ENCODE data around the gene PSME2.

Gene PSME2

DNA sequence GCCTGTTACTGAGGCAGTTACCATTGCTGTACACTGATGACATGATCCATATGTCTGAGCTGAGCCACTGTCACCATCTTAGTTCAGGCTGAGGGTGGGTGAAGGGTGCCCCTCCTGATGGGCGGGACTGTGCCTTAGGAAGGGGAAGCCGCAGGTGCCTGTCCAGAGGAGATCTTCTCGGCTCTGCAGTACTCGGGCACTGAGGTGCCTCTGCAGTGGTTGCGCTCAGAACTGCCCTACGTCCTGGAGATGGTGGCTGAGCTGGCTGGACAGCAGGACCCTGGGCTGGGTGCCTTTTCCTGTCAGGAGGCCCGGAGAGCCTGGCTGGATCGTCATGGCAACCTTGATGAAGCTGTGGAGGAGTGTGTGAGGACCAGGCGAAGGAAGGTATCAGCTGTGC, 4.6 kb upstream of the PSME2 start:
- no peak for DNase-seq

DNA sequence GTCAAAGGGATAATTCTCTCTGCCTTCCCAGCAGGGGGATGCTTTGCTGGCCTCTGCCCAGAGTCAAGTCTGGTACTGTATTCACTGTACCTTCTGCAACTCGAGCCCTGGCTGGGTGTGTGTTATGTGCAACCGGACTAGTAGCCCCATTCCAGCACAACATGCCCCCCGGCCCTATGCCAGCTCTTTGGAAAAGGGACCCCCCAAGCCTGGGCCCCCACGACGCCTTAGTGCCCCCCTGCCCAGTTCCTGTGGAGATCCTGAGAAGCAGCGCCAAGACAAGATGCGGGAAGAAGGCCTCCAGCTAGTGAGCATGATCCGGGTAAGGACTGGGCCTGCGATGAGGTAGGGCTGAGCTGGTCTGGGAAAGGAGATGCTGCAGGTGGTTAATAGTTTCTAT, 4.2 kb upstream of the PSME2 start:
- DNase-seq, result no peak

DNA sequence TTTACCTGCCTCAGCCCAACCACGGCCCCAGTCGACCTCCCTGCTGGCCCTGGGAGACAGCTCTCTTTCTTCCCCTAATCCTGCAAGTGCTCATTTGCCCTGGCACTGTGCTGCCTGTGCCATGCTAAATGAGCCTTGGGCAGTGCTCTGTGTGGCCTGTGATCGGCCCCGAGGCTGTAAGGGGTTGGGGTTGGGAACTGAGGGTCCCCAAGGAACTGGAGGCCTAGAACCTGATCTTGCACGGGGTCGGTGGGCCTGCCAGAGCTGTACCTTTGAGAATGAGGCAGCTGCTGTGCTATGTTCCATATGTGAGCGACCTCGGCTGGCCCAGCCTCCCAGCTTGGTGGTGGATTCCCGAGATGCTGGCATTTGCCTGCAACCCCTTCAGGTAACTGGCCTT, 3.7 kb upstream of the PSME2 start:
- no peak for DNase-seq

DNA sequence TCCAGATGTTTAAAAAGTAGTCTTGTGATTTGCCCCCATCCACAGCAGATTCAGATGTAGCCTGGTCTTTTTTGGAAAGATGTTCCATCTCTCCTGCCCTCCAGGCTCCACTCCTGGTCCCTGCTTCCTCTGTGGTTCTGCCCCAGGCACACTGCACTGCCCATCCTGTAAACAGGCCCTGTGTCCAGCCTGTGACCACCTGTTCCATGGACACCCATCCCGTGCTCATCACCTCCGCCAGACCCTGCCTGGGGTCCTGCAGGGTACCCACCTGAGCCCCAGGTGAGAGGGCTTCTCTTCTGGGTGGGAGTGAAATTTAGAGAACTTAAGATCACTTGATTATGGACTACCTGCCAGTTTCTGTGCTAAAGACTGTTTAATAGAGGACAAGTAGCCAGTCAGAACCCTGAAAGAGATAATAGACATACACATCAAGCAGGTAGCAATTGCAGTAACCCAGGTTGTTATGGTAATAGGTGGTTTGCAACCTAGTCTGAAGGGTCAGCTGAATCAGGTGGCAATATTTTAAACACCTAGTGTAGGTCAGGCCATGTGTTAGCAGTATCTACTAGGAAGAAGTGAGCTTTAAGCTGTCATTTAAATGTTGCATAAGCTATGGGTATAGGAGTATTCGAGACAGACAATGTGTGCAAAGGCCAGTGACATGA, 3.0 kb upstream of the PSME2 start:
- DNase-seq, result no peak

DNA sequence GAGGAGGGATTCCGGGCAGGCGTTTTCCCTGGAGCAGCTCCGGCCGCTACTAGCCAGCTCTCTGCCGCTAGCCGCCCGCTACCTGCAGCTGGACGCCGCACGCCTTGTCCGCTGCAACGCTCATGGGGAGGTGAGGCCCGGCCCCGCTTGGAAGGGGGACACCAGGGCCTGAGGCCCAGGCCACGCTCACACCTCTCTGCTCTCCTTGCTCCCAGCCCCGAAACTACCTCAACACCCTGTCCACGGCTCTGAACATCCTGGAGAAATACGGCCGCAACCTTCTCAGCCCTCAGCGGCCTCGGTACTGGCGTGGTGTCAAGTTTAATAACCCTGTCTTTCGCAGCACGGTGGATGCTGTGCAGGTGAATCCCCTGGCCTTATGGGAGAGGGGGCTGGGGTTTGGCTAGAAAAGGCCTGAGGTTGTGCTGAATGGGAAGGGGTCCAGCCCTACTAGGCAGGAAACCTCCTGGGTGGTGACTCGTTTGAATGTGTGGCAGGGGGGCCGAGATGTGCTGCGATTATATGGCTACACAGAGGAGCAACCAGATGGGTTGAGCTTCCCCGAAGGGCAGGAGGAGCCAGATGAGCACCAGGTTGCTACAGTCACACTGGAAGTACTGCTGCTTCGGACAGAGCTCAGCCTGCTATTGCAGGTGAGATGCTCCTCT, 1.5 kb upstream of the PSME2 start:
- no peak for DNase-seq

DNA sequence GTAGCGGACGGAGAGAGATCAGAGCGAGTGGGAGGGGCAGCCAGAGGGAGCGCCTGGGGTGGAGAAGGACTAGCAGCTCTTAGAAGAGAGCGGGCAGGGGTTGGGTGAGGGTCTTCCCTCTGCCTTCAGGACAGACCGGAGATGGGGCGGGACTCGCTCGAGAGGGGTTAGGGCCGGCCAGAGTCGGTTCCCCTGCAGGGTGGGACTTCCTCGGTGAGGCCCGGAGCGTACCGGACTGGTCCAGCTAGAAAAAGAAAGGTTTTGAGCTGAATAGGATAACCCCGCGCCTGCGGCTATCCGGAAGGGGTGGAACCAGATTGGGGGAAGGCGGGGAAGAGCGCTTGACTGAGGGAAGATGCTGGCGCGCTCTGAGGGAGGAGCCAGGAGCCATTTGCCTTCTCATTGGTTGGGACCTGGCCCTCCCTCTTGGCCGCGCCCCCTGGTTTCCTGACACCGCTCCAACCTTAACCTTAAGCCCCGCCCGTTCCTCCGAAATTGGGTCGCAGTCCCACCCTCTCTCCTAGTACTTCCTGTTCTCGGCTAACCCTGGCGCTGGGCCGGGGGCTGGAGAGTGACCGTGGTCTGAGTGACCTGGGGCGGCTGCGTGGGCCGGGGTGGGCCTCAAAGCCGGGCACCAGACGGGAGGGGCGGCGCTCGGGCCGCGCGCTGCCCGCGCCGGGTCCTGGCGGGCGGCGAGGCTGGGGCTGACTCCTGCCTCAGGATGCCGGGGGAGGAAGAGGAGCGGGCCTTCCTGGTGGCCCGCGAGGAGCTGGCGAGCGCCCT, 759 bp upstream of the PSME2 start, which contains the start of gene RNF31:
TSS of gene RNF31 (plus strand) at position 521 of the 783 bp plus-strand sequence. CDS start at position 722, 201 bp downstream.
- DNase-seq, result peak; percentile 99

DNA sequence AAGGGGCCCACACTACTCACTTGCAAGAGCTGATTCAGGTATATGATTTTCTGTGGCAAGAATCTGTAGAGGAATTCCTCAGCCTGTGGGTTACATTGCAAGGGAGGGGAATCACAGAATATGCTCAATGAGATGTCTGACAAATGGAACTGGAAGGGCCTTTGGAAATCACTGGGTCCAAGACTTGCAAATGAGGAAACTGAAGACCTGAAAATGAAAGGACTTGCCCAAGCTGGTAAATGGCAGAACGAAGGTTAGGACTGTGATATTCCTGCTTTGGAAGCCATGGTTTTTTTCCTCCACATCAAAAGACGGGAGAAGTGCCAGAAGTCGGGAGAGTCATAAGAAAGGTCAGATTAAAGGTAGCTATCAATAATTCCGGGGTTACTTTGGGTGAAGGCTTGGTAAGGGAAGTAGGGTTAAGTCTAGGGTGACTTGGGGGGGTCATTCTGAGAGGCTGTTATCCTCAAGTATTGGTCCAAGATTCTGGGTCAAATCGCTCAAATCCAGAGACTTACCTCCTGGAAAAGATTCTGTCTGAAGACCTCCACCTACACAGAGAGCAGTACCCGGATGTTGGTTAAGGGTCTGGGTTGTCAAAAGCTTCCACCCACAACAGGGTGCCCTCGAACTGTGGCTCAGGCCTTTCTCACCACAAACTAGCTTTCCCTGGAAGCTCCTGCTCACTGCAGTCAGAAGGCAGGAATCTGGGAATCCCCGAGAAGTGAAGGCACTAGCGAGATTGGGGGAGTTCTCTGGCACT, 539 bp downstream of the PSME2 start:
- no peak for DNase-seq

DNA sequence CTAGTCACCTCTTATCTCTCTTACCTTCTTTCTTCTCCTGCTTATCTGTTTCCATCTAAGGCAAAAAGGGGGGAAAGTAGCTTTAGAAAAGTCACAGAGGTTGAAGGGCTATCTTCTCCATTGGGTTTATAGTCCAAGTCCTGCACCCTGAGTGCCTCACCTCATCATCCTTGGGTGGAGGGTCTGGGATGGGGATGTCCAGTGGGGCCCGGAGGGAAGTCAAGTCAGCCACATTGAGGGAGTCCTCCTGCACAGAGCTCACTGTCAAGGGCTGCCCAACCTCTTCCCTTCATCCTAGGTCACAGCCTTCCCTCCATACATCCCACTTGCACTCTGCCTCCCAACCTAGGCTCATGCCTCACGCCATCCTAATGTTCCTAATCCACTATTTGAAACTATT, 1.2 kb downstream of the PSME2 start:
- no peak for DNase-seq

DNA sequence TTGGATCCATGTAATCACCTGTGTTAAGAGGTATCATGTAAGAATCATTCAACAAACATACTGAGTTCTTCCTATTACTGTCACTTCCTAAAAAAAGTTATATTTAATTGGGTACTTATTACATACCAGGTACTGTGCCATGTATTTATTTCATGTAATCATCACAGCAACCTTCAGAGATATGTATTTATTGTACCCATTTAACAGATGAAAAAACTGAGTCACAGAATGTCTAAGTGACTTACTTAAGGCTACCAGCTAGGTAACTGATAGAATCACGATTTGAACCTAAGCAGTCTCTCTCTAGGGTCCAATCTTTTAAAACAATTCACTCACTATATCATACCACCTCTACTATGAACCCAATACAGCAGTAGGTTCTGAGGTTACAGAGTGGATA, 2.0 kb downstream of the PSME2 start:
- DNase-seq, result no peak

DNA sequence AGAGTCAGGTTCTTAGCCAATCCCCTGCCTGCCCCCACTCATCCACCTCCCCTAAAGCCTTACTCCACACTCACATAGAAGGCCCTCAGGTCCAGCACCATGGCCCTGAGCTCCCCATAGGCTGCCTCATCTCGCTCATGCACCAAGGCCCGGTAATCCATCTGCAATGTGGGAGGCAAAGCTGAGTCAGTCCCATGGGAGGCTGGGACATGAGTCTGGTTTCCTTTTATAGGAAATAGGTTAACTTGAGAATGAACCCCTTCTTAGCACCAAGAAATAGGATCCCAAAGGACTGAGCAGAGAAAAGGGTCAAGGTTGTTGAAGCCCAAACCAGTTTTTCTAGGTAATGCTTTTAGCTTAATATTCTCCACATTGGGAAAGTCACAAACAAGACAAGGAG, 2.9 kb downstream of the PSME2 start:
- no peak for DNase-seq

DNA sequence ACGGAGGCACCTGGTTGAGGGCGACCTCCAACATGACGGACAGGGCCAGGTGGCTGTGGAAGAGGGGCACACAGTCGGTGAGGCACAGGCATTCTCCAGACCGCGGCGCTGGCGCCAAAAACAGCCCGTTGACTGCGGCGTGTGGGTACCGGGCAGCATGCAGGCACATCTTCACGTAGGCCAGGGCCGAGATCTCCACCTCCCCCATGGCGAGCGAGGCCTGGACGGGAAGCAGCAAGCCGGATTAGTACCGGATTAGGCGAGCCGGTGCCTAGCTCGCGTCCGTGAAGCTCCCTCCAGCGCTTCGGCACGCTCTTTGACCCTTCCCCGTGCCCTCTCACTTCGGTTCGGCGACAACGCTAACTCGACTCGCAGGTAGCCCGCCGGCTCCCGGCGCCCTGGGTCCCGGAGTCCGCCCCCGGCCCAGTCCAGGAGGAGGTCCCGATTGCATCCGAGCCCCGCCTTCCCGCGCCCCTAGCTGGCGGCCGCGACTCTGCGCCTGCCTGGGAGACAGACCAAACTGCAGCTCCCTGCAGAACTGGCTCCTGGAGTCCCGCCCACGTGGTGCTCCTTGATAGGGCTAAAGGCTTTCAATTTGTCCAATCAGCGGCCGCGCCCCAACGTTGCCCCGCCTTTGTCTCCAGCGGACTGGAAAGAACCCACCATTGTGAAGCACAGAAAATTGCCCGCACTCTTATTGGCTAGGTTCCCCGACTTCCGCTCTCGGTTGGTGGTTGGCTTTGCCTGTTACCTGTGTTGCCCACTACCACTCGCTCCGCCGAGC, 5.1 kb downstream of the PSME2 start, which contains the start of gene EMC9:
TSS of gene EMC9 (minus strand) at position 495 of the 784 bp plus-strand sequence. CDS start at position 208, 287 bp downstream.
- peak; percentile 99 for DNase-seq

DNA sequence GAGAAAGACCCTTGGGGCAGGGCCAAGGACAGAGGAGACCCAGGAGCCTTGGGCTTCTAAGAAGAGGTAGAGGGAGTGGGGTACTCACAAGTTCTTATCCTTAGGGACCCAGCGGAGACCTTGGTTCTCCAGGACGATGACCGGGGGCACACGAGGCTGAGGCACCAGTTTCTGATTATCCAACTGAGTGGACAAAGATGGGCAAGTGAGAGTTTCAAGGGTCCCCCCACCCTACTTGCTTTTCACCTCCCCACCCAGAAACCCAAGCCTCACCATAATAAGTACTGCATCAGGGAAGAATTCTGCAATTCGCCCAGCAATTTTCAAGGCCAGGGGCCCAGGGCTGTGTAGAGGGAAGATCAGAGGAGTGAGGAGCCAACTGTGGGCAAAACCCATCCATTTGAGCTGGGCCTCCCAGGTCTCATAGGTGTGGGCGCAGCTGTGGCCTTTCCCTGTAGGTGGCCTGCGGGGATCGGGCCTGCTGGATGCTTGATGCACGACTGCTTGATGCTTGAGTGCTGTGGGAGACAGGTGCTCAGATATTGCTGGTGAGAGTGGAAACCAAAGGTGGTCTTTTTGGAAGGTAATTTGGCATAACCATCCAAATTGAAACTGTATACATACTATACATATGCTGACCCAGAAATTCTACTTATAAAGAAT, 7.0 kb downstream of the PSME2 start:
- DNase-seq, result no peak

DNA sequence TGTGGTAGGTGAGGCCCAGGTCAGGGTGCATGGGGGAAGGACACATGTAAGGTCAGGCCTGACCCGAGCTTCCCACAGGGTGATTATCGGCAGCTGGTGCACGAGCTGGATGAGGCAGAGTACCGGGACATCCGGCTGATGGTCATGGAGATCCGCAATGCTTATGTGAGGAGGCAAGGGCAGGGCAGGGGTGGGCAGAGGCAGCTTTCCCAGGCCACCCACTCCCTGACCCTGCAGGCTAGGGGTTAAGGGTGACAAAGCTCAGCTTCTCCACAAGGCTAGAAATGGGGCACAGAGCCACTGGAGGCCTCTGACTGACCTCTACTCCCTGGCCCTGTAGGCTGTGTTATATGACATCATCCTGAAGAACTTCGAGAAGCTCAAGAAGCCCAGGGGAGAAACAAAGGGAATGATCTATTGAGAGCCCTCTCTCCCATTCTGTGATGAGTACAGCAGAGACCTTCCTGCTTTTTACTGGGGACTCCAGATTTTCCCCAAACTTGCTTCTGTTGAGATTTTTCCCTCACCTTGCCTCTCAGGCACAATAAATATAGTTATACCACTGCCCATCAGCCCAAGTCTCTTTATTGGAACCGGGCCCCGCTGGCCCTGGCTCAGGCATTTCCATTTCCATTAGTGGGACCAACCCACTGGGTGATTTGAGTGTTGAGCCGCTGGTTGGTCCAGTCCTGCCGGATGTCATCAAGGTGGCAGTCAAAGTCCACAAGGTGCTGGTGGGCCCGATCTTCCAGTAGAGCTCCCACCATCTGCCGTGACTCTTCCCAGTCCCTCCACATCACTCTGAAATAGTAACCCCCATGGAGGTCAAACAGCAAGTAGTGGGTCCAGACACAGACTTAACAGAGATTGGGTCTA, 7.8 kb downstream of the PSME2 start:
- DNase-seq, result no peak

DNA sequence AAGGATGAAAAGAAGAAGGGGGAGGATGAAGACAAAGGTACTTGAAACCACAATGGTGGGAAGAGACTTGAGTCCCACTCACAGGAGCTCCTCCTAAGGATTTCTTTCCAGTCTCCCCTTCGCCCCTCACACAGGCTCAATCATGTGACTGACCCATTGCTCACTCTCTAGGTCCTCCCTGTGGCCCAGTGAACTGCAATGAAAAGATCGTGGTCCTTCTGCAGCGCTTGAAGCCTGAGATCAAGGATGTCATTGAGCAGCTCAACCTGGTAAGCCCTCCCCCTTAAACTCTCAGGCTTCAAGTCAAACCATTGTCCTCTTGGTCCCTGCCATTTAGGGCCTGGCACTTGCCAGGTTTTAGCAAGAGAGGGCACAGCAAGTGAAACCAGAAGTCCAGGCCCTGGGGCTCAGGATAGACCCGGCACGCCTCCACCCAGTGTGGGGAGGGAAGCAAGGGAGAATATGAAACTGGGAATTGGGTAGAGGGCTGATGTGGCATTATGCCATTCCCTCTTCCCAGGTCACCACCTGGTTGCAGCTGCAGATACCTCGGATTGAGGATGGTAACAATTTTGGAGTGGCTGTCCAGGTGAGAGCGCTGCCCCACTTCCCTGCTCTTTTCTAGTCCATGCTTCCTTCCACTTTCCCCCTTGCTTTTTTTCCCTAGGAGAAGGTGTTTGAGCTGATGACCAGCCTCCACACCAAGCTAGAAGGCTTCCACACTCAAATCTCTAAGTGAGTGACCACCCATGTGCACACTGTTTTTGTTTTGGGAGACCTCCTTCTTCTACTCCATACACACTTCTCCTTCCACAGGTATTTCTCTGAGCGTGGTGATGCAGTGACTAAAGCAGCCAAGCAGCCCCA, 8.6 kb downstream of the PSME2 start:
- DNase-seq, result no peak

DNA sequence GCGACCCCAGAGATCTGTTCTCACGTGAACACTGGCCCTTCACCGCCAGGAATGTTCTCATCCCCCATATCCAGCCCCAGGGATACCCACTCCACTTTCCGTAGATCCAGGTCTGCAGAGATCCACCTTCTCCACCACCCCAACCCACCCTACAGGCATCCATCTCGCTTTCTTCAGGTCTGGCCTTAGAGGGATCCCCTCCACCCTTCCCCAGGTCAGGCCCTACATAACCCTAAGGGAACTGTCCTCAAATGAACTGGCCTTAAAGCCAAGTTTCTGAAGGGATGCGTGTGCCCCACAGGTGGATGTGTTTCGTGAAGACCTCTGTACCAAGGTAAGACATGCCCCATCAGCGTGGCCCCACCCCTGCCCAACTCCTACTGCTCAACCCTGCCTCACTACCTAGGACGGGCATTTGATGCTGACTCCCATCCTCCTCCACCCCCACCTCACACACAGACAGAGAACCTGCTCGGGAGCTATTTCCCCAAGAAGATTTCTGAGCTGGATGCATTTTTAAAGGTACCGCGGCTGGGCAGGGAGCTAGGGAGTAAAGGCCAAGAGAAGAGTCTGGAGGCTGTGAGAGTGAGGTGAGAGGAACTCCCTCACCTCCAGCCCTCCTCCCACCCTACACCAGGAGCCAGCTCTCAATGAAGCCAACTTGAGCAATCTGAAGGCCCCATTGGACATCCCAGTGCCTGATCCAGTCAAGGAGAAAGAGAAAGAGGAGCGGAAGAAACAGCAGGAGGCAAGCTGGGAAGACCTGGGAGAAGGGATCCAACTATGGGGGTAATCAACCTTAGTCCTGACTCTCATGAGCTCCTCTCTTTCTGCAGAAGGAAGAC, 9.5 kb downstream of the PSME2 start:
- DNase-seq, result no peak

DNA sequence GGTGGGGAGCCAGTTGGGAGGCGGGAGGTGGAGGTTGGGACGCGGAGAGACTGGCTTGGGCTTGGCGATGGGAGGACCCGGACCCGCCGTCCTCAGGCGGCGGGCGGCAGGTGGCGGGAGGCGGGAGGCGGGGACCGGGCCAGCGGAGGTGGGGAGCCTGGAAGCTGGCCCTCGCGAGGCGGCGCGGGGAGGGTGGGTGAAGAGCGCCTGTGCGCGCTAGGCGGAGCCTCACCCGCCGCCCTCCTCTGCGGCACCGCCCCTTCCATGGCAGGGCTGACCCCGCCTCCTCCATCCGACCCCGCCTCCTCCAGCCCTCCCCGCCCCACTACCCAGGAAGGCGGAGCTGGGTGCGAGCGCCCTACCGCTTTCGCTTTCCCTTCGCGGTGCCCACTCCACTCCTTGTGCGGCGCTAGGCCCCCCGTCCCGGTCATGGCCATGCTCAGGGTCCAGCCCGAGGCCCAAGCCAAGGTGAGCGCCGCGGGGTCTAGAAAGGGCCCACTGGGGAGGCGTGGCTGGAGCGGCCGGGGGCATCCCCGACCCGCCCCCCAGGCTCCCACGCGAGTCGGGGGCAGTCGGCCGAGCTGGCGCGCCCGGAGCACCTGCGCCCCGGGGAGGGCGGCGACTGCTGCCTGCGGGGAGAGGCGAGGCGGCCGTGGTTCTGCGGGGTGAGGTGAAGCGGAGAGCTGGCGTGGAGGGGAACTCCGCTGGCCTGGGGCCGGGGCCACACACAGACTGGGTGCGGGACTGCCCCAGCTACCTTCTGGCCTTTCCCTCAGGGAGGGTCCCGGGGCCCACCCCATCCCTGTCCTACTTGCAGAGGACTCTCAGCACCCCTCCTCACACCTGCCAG, 10.4 kb downstream of the PSME2 start, which contains the start of gene PSME1:
TSS of gene PSME1 (plus strand) at position 361 of the 850 bp plus-strand sequence. CDS start at position 430, 69 bp downstream.
- DNase-seq, result peak; percentile 90

DNA sequence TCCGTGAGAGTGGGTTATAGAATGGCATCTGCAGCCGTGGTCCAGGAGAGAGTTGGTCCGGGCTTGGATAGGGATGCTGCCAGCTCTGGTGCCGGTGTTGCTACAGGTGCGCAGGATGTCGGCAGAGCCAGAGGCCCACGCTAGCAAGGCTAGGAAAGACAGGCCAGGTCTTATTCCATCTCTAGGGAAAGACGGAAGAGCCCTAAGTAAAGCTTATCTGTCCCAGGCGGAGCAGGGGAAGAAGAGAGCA, 10.9 kb downstream of the PSME2 start:
- DNase-seq, result no peak

DNA sequence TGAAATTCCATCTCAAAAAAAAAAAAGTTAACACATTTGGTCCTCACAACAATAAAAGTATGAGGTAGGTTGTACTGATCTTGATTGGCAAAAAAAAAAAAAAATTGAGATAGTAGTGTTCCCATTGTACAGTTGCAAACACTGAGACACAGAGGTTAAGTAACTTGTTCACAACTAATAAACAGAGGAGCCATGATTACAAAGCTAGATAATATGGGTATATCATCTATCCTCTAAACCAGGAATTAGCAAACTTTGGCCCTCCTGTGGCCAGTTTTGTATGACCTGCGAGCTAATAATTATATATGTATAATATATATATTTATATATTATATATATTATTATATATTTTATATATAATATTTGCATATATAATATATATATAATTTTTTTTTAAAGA, 12.7 kb downstream of the PSME2 start:
- DNase-seq, result peak; percentile 56

Data from hematopoietic multipotent progenitor cell treated with erythropoietin and hydrocortisone succinate and interleukin-3 and kit ligand, for 8 days (in vitro differentiated cells).